T-helper 2 cell treated with Interferon-gamma antibody and Interleukin-4, amounts not matched to agents 100 ng/mL and 5 ng/mL, for 36 hours (primary cell): ENCODE measurements around the gene FRMD4A. TPM values are rescaled to one million over a fixed set of nuclear protein-coding genes. Genes with fewer than 3 reads are reported as not detected.

ENCODE experiments used
- intact Hi-C: fragments of 100-400 bp; cut with micrococcal nuclease; formaldehyde crosslinking; loops from one replicate; pipeline ENCODE4 v1.15.1; 2023
- total RNA-seq: library from RNA; stranded (reverse); gene quantifications from 2 replicates; pipeline ENCODE4 v1.2.3, GENCODE V29; 2022

Gene FRMD4A
- total RNA-seq: 0.05 and 0.27 TPM in 2 replicates

DNA sequence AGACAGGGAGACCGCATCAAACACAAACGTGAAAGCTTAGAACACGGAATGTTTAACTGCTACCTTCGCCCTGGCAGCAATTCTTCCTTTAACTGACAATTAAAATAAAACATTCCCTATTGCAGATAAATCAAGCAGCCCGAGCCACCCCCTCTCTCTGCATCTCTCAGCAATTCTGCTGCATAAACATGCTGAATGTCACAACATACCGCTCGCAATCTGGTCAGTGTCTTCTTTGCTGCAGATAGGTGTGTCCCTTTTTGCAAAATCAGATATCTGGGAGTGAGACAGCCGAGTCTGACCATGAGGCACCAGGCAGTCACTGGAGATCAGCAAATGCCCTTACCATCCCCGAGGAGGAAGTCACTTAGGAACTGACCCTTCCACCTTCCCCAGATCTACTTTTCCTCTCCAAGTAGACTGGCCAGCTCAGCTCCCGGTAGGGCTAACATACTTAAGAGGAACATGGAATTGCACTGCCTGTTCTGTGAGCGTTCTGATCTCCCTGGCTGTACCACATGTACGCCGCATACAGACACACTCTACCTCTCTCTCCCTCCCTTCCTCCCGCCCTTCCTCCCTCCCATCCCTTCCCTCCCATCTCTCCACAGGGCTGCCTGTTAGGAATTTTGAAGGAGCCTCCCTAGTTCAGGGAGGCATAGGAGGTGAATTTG lies at the start of gene FRMD4A:
Gene FRMD4A (minus strand): TSS at position 537 of the 674 bp plus-strand sequence.
- intact Hi-C loops: no loop called here

- intact Hi-C loops: no loop called here
Measured at GRCh38 chr10:14379556-14380280, 49.0 kb upstream of the FRMD4A start.

DNA sequence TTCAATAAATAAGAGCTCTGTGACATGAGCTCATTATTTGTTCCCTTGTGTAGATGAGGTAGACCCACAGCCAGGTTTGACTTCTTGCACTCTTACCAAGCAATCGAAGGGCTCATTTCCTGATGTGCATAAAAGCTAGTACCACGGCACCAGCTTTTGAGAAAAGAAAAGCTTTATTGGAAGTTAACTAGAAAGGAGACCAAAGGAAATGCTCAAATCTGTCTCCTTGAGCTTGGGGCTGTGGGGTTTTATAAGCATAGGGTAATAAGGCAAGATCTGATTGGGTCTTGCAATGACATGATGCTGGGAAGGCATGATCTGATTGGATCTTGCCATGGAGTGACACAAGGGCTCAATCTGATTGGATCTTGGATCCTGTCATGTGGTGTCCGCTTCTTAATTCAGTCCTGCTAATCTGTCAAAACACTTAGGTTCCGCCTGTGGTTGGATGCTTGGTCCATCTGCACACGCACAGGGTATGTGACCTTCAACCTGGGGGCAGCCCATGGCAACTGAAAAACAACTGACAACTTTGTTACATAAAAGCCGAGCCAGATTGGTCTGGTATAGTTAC lies 47.8 kb upstream of the FRMD4A start:
- intact Hi-C loops: no loop called here

- intact Hi-C loops: no loop called here
Measured at GRCh38 chr10:14377591-14378175, 47.0 kb upstream of the FRMD4A start.

GRCh38 chr10:14374745-14375445 lies 44.2 kb upstream of the FRMD4A start:
- intact Hi-C loops: no loop called here

GRCh38 chr10:14372606-14373005 lies 41.9 kb upstream of the FRMD4A start:
- intact Hi-C loops: no loop called here

- intact Hi-C loops: no loop called here
Measured at GRCh38 chr10:14371581-14371980, 40.9 kb upstream of the FRMD4A start.

- intact Hi-C loops: no loop called here
Measured at GRCh38 chr10:14370894-14371293, 40.2 kb upstream of the FRMD4A start.

- intact Hi-C loops: no loop called here
Measured at GRCh38 chr10:14369906-14370305, 39.2 kb upstream of the FRMD4A start.

DNA sequence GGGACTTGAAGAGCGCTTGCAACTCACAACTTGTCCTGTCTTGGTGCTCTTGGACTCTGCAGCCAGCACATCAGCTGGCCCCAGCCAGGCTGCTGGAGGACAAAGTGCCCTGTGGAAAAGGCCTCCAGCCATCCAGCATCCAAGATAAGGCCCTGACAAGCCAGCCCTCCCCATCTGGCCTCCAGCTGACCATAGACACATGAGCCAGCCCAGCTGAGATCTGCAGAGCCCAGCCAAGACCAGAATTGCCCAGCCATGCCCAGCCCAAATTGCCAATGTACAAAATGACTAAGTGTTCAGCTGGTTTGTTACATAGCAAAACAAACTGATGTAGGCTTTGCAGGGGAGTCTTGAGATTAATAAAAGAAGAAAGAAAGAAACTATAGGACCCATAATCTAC lies 36.0 kb upstream of the FRMD4A start:
- intact Hi-C loops: no loop called here

DNA sequence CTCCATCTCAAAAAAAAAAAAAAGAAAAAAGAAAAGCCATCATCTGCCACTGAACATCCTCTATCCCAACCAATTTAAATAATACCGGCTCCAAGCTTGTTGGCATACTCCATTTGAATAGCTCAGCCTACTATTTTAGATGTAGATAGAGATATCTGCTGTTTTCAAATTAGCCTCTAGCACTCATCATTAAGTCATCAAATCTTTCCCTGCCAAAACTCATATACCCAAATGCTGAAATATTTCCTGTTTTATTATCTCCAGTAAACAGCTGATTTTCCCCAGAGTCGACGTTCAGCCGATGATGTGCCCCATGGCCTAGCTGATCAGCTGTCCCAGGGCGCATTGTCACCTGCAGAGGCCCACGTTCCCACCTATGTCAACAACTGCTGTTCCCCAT lies 34.5 kb upstream of the FRMD4A start:
- intact Hi-C loops: no loop called here

GRCh38 chr10:14362104-14362503 lies 31.4 kb upstream of the FRMD4A start:
- intact Hi-C loops: no loop called here

DNA sequence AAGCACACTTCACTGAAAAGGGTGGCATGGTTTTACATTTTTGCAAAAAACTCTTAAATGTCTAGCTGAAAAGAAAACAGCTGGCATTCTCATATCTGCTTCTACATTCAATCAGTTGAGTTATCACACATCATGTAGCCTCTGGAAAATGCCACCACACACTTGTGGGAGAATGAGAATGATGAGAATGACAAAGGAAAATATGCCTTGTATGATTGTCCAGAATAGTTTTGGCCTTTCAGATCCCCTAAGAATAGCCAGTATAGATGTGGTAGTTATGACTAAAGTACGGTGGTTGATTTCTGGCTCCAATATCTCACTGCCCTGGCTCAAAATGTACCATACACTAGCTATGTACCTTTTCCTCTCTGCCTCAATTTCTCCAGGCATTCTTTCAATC lies 30.2 kb upstream of the FRMD4A start:
- intact Hi-C loops: no loop called here

GRCh38 chr10:14360515-14360914 lies 29.8 kb upstream of the FRMD4A start:
- intact Hi-C loops: no loop called here

GRCh38 chr10:14358886-14359573 lies 28.3 kb upstream of the FRMD4A start:
- intact Hi-C loops: no loop called here

DNA sequence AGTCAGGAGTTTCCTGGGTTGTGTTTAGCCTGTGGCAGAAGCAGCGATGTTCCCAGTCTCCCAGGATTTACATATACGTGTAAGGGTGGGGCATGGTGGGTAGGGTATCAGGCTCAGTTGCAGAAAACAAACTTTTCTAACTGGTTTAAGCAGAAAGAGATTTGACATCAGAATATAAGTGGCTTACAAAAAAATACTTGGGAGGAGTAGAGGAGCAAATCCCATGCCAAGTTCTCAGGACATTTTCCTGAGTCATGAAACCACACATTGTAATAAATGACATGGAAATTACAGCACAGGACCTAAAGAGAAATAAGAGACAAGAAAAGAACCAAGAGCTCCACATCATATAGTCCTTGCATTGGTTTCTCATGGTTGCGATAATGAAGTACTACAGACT lies 26.2 kb upstream of the FRMD4A start:
- intact Hi-C loops: no loop called here

DNA sequence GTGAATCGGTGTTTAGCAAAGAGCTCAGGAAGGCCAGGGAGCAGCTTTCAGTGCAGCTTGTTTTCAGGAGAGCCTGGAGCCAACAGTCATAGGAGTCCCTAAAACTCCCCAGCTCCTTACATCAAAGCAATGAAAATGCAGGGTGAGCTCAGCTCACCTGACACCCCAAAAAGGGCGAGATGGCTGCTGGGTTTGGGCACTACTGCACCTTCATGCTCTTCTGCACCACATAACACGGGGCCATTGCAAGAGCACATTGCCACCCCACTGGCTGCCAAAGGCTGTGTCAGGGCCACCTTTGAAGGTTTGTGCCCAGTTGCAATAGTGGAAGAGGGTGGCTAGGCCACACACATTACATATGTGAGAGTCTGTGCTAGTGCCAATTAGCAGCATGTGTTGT lies 25.0 kb upstream of the FRMD4A start:
- intact Hi-C loops: no loop called here

DNA sequence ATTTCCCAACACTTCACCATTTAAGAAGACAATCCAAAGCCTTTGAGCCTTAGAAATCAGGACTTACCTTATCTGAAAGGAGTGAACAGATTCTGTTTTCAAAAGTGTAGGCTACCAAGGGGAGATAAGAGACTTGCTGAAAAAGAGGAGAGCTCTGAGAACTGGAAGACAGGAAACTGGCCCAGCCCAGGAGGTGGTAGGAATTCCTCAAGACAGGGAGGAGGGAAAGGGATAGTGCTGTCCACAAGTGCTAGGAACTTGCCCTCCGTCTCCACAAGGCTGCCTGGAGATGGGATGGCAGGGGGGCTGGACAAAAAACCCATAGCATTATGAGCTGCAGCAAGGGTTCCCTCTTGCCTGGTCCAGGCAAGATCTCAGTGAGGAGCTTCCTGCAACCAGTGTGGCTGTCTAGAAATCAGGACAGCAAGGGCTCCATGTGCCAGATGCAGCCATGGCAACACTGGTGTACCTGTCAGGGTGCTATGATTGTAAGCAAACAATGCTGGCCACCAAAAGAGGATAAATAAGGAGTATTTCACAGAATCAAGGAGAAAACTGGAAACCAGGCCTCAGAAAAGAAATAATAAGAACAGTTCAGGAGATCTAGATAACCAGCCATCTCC lies 22.7 kb upstream of the FRMD4A start:
- intact Hi-C loops: no loop called here

DNA sequence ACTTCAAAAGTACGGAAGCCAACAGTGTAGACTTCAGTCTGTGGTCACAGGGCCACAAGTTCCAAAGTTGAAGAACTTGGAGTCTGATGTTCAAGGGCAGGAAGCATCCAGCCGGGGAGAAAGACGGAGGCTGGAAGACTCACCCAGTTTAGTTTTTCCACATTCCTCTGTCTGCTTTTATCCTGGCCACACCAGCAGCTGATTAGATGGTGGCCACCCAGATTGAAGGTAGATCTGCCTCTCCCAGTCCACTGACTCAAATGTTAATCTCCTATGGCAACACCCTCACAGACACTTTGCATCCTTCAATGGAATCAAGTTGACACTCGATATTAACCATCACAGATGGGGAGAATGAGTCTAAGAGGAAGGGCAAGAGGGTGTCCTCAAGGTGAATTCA lies 19.3 kb upstream of the FRMD4A start:
- intact Hi-C loops: no loop called here

DNA sequence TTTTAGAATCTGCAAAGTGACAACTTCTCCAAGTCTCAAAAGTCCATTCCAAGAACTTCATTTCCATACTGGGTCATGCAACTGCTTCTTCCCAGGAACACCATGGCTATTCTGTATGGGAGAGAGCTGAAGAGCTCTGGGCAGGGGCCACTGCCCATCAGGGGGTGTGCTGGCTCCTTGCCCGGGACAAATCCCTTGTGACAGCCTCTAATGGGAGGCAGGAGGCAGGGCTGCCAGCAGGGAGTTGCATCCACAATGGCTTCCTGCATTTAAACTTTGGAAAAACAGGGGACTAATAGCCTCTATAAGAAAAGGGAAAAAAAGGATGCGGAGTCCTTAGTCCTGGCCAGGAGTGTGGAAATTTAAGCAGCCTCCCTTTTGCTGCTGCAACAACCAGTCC lies 18.4 kb upstream of the FRMD4A start:
- intact Hi-C loops: no loop called here

DNA sequence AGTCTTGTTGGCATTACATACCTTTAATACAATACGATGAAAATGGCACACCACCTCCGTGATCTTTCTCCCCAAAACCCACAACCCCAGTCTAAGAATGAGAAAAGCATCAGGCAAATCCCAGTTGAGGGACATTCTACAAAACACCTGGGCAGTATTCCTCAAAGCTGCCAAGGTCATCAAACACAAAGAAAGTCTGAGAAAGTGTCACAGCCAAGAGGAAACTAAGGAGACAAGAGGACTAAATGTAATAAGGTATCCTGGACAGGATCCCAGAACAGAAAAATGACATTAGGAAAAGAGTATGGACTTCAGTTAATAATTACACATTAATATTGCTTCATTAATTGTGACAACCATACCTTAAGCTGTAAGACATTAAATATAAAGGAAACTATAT lies 14.5 kb upstream of the FRMD4A start:
- intact Hi-C loops: no loop called here
